IPS DF 4.7 (cell line): ENCODE results near the gene SHCBP1L.
"Not testable (repeated sequence)": the region's sequence is repeated elsewhere in the genome, so short reads cannot be mapped to it uniquely, and the experiment has no call there.

Experiments
- DNase-seq: peaks from one replicate; pipeline ENCODE4 v3.0.0-alpha.2; 2013; ENCODE audit warnings: low spot score; ENCODE audit errors: extremely low read depth

The SHCBP1L gene

DNA sequence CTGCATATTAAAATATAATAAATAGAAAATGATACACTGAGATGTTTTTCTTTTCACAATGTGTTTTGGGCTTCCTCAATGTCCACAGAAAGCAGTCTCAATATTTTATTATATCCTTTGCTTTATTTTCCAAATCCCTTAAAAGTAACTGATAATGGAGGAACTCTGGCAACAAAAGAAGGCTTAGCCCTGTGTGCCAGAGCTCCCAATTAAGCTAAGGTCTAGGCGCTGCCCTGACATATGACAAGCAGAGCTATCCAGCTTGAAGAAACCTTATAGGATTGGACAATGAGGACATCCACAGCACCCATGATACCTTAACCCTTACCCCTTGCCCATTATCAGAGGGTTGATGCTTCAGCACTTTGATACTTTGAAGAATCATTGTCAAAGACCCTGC, 12.9 kb upstream of the SHCBP1L start:
- DNase-seq: no peak

DNA sequence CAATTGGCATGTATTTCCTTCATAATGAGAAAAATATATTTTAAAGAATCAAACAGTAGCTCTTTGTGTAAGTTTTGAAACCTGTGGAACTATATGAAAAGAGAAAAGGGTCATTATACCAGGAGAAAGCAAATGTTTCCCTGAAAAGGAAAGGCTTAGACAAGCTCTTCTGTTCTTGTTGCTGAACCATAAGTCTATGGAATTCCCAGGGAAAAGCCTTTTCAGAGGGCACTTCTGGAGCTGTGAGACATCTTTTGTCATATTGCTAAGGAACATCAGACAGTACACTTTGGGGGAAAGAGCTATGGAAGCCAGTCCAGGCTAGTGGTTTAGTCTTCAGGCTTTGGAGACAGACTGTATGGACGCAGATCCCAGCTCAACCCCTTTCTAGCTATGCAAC, 12.1 kb upstream of the SHCBP1L start:
- DNase-seq: no peak

DNA sequence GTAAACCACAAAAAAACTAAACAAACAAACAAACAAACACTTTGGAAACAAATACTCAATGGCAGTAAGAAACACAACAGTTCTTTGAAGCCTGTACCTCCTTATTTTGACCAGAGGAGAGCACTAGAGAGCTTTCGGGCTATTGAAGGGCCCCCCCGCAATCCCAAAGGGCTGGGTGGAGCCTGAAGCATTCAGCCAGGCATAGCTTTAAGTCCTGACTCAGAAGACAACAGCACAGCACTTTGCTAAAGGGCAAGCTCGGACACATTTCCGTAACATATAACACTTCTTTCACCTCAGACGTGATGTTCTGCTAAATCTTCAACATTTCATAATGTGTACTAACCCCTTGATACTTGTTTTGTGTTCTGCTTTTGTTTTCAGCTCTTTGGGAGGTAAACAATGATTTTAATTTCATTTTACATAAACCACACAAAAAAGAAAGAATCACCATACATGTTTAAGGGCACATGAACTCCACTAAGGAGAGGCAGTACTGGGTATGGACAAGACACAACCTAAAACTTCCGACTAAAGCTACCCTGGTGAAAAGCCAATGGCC, 9.7 kb upstream of the SHCBP1L start:
- DNase-seq: peak; percentile 41

DNA sequence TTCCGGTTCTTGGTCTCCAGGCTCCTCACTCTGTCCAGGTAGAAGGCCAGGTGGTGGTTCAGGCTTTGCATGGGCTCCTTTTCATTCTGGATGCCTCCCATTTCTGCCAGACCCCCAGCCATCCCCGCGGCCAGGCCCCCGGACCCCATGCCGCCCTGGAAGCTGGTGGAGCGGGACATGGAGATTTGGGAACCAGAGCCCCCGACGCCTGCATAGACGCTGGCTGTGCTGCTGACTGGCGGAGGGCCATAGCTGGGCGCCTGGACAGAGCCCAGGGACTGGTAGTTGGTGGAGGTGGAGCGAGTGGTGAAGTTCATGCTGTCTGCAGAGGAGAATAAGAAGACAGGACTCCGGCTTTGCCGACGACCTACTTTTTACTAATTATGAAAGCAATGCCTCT, 7.1 kb upstream of the SHCBP1L start:
- no peak for DNase-seq

DNA sequence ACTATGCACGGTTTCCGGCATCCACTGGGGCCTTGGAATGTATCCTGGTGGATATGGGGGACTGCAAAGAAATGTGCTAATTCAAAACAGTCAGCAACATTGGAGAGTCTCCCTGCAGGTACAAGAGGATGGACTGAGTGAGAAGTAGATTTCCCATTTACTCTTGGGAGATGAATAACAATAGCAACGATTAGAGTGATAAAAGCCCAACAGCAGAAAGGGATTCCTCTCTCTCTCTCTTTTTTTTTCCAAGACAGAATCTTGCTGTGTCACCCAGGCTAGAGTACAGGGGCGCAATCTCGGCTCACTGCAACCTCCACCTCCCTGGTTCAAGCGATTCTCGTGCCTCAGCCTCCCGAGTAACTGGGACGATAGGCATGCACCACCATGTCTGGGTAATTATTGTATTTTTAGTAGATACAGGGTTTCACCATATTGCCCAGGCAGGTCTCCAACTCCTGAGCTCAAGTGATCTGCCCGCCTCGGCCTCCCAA, 5.0 kb upstream of the SHCBP1L start:
- DNase-seq: peak; percentile 89

DNA sequence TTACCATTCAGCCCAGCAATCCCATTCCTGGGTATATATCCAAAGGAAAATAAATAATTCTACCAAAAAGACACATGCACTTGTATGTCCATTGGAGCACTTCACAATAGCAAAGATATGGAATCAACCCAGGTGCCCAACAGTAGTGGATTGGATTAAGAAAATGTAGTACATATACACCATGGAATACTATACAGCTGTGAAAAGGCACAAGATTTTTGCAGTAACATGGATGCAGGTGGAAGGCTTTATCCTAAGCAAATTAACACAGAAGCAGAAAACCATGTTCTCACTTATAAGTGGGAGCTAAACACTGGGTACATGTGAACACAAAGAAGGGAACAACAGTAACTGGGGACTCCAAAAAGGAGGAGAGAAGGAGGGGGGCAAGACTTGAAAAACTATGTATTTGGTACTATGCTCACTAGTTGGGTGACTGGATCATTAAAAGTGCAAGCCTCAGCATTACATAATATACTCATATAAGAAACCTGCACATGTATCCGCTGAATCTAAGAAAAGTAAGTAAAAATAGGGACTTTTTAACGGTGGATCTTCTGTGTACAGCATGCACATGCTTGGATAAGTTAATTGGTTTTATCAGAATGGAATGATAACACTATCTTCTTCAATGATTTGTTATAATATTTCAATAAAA, 3.9 kb upstream of the SHCBP1L start:
- DNase-seq: no peak

DNA sequence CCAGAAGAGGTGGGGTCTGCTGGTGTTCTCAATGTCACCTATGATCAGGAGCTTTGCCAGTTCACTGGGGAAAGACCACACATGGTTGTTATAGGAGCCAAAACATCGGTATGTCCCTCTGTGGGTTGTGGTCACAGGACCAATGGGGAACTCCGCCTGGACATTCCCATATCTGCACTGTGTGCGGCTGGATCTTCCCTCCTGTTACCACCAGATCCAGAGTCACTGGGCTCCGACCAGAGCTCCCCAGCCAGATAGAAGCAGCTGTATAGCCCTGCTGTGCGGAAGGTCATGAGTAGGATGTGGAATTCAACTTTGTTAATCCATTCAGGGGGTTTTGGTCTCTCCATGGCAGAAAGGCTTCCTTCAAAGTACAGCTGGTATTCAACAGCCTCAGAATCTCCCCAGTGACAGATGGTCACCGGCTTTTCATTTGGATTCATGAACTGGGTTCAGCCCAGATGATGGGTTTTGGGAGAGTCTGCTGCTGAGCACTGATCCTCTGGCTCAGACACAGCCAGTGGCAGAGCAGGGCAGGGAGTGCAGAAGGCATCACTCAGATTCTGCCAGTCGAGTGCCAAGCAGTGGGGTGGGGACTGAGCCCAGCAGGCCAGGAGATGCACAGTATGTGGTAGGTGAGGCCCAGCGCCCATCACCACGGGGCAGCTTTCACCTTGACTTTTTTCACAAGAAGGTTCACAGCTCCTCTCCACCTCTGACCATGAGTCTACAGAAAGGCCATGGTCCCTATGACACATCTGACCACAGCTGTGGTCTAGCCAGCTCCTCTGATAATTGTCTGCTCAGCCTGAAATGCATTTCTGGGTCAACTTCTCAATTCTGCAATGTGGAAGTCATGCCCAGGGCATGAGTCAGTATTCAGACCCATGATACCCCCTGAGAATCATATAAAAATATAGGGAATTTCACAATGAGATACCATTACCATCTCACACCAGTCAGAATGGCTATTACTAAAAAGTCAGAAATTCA, 2.9 kb upstream of the SHCBP1L start:
- DNase-seq: no peak

DNA sequence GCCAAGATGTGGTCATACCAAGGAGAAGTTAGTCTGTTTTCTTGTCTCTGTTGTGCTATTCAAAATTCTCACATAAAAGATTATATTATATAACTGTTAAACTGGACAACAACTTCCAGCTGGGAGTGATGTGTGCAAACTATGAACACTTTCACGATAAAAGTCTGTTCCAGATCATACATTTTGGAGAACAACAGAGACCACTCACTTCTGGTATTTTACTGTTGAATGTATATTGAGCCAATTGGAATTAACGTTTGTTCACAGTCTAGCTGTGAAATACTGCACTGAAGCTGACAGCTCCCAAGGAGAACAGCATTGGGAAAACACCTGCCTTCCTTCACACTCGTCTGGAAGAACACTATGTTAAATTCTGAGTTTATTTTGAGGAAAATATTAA, 860 bp upstream of the SHCBP1L start:
- no peak for DNase-seq

DNA sequence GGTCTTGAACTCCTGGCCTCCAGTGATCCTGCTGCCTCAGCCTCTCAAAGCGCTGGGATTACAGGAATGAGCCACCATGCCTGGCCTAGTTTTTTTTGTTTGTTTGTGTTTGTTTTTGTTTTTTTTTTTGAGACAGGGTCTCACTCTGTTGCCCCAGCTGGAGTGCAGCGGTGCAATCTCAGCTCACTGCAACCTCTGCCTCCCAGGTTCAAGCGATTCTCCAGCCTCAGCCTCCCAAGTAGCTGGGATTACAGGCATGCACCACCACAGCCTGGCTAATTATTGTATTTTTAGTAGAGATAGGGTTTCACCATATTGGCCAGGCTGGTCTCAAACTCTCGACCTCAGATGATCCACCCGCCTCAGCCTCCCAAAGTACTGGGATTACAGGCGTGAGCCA, 9.6 kb downstream of the SHCBP1L start:
- not testable (repeated sequence) for DNase-seq

DNA sequence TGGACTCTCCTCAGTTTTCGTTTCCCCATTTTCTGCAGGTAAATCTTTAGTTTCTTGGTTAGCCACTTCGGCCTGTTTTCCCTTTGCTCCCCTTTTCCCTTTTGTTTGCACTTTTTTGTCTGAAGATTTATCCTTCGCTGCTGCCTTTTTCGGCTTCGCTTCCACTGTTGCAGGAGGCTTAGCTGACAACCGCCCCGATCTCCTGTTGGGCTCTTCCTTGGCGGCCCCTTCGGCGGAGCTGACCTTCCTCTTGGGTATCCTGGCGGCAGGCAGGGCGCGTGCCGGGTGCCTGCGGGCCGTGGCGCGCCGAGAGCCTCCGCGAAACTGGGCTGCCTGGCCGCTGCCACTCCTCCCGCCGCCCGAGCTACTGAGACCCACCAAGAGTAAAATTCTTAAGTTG, 10.8 kb downstream of the SHCBP1L start:
- DNase-seq: not testable (repeated sequence)

DNA sequence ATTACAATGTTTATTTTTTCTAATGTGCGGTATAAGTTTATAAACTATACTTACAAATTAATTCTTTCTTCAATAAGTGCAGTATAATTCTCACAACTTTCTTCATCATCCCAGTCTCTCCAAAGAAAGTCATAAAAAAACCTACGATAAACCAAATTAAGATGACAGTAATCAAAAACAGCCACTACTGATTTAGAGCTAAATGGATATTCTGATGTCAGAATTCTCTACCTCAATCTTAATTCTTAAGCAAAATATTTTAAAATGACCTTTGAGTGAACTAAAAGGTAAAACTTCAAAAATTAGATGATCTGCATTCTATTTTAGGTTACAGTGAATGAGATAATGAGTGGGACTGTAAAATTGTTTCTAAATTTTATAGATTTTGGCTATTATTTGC, 13.6 kb downstream of the SHCBP1L start:
- DNase-seq: no peak

DNA sequence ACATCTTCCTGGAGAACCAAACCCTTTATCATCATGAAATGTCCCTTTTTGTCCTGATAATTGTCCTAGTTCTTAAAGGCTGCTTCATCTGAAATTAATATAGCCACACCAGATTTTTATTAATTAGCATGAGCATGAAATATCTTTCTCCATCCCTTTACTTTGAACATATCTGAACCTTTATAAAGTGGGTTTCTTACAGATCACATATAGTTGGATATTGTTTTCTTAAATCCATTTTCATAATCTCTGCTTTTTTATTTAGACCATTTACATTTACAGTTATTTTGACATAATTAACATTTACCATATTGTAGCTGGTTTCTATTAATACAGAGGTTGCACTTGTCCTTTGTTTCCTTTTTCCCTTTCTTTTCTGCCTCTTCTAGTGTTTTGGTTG, 17.2 kb downstream of the SHCBP1L start:
- DNase-seq: no peak

DNA sequence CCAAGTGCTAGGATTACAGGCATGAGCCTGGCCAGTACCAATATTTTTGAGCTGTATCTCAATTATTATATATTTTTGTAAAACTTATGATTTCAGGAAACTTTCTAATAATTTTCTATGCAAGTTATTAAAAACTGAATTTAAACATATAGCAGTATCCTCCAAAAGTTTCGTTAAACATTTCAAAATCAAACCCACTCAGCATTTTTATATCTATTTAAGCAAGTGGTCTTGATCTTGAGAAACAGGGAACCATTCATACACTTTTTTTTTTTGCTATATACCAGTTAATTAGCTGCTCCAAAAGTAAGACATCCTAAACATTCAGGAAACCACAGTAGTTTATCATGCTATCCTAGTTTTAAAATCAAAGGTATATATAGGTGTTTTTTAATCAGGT, 22.0 kb downstream of the SHCBP1L start:
- DNase-seq: no peak

DNA sequence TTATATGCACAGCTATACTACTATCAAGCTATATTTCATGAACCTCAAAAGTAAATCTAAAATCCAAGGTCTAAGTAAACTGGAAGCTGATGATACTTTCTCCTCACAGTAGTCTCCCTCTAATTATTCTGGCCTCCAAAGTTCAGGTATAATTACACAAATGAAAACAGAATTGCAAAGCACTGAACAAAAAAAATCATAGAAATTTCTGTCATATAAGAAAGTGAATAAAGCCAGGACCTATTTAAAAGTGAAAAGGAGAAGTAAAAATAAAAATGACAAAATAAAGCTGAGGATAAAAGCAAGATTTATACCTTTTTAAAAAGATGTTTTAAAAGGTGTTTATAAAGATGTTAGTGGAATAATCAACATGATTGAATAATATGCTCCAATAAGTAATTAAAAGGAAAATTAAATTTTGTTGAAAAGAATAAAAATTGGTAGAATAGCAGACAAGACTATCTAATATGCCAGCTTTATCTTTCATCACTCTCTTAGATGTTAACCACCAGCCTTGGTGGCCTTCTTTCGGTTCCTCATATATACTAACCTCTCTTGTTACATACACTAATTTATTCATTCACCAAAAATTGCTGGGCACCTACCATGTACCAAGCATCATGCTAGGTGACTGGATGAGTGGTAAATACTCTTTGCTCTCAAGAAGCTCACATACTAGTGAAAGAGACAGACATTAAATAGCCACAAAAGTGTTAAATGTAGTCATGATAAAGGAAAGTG, 25.1 kb downstream of the SHCBP1L start:
- DNase-seq: no peak

DNA sequence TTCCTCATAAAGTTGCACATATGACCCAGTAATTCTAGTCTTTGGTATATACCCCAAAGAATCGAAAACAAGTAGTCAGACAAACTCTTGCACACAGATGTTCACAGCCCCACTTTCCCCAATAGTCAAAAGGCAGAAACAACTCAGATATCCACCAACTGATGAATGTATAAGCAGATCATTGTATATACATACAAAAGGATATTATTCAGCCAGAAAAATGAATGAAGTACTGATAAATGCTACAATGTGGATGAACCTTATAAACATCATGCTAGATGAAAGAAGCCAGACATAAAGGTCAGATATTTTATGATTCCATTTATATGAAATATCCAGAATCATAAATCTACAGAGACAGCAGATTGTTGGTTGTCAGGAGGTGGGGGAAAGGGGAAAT, 27.3 kb downstream of the SHCBP1L start:
- DNase-seq: no peak

DNA sequence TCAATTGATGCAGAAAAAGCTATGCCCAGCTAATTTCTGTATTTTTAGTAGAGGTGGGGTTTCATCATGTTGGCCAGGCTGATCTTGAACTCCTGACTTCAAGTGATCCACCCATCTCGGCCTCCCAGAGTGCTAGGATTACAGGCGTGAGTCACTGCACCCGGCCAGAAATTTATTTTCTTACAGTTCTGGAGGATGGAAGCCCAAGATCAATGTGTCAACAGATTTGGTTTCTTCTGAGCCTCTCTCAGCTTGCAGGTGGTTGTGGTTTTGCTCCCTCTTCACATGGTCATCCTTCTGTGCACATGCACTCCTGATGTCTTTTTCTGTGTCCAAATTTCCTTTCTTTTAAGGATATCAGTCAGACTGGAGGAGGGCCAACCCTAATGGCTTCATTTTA, 35.6 kb downstream of the SHCBP1L start:
- no peak for DNase-seq

DNA sequence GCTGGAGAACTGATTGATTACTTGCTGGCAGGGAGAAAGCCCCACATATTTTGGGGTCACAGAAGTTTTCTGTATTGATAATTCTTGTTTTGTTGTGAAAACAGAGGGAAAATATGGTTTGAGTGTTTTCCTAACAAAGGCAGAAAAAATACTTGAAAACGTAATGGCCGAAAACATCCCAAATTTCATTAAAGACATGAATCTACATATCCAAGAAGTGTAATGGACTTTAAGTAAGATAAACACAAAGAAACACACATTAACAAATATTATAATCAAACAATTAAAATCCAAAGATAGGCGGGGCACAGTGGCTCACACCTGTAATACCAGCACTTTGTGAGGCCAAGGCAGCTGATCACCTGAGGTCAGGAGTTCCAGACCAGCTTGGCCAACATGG, 39.6 kb downstream of the SHCBP1L start:
- DNase-seq: no peak

DNA sequence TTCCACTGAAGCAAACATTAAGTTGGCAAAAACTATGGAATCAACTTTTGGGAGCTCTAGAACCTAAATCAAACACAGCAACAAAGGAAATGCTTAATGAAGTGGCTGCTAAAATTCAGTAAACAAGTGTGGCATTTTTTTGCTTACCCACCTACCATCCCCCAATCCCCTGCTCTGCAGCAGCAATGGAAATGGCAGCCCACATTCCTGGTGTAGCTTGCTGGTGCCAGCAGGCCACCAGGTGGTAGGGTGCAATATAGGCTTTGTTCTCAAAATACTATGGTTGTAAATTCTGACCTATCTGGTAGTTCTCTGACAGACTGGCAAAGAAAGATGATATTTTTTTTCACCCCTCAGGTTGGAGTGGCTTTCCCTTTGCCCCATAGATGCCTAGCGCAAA, 42.8 kb downstream of the SHCBP1L start:
- DNase-seq: no peak

DNA sequence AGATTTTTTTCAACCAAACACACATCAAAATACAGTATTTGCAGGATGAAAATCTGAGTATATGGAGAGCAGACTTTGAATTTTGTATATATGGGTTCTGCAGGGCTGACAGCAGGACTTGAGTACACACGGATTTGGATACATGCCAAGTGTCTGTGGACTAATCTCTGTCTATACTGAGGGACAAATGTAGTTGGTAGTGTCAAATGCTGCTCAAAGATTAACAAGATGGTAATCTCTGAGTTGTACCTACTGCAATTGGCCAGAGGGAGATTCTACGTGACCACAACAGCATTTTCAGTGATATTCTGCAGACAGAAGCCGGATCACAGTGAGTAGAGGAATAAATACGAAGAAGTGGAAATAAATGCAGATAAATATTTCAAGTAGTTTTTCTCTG, 43.4 kb downstream of the SHCBP1L start:
- DNase-seq: no peak

DNA sequence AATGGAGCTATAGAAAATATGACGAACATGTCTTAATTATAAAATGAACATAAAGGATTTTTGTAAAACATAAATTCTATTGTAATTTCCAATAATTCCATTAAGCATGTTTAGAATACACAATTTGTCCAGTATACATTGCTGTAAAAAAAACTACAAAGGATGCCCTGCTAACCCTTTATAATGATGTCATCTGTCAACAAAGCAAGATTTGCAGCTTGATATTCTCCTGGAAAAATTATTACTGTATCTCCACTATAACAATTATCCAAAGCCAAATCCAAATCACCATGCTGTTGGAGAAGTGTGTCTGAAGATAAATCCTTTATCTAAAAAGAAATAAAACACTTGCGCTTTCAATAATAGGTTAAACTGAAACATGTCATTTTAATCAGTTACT, 47.6 kb downstream of the SHCBP1L start:
- DNase-seq: no peak

DNA sequence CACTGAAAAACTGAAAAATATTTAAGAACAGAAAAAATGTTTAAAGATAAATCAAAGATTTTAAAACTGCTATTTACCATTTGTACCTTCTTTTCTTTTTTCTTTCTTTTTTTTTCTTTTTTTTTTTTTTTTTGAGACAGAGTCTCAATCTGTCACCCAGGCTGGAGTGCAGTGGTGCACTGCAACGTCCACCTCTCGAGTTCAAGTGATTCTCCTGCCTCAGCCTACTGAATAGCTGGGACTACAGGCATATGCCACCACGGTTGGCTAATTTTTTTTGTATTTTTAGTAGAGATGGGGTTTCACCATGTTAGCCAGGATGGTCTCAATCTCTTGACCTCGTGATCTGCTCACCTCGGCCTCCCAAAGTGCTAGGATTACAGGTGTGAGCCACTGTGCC, 51.0 kb downstream of the SHCBP1L start:
- DNase-seq: not testable (repeated sequence)

DNA sequence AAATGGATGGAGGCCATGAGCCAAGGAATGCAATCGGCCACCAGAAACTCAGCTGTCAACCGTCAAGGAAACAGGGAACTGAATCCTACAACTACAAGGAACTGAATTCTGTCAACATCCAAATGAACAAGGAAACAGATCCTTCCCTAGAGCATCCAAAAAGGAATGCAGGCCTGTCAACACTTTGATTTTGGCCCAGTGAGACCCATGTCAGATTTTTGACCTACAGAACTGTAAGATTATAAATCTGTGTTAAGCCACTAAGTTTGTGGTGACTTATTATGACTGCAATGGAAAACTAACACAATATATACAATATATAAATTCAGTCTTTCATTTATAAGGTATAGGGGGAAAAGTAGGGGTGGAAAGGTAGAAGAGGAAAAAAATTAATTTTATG, 55.3 kb downstream of the SHCBP1L start:
- no peak for DNase-seq
